Fibroblast of skin of right quadriceps (primary cell): ENCODE results near the gene PFKFB2.
A peak's percentile ranks its signal among the peaks of the same experiment; 100 is the strongest.

Experiments used
- DNase-seq: peaks from one replicate; pipeline ENCODE4 v3.0.0-alpha.2; 2013

Gene PFKFB2

GRCh38 chr1:207069858-207070506, 16.9 kb downstream of the PFKFB2 start:
- no peak for DNase-seq

GRCh38 chr1:207070811-207071210, 17.7 kb downstream of the PFKFB2 start:
- no peak for DNase-seq

DNA sequence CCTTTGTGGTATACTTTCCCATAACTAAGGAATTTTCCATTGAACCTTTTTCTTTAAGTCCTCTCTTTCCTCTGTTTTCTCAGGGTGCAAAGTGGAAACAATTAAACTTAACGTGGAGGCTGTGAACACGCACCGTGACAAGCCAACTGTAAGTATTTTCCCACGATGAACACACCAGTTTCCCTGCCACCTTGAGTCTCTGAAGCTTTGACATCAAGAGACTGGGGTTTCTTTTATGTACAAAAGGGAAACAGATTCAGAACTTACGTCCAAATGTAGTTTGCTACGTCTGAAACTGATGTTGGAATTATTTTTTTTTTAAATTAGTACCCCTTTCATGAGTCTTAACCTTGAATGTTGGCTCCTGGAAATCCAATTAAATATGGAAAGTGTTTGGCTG, 18.4 kb downstream of the PFKFB2 start:
- DNase-seq: no peak

- DNase-seq: no peak
These were observed 19.2 kb downstream of the PFKFB2 start for GRCh38 chr1:207072233-207072632.

- no peak for DNase-seq
These were observed 21.1 kb downstream of the PFKFB2 start for GRCh38 chr1:207073906-207074820.

DNA sequence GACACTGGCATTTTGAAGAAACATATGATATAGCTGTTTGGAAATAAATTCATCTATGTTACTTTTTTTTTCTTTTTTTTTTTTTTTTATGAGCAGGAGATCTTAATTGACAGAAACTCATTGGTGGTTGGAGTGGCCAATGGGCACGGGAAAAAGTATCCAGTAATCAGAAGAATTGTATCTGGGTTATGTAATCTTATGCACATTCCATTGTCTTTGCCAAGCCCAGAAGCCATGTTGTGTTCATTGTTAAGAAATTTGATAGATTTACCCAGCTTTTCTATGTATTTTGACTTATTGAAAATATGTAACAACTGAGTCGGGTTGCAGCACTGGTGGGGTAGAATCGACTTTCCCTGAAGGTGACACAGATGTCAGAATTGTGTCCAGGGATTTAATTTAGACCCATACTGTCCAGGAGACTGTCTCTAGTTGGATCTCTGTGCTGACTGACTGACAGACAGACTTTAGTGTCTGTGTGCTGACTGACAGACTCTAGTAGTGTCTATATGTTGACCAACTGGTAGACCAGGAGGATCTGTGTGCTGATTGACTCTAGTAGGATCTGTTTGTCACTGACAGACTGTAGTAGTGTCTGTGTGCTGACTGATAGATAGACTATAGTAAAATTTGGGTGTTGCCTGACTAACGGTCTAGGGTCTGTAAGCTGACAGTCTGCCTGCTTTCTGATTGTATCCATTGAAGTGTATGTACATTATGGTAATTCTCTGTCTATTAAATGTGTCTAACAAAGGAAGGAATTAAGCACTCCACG, 23.3 kb downstream of the PFKFB2 start:
- no peak for DNase-seq

- no peak for DNase-seq
These were observed 23.9 kb downstream of the PFKFB2 start for GRCh38 chr1:207077012-207077411.

DNA sequence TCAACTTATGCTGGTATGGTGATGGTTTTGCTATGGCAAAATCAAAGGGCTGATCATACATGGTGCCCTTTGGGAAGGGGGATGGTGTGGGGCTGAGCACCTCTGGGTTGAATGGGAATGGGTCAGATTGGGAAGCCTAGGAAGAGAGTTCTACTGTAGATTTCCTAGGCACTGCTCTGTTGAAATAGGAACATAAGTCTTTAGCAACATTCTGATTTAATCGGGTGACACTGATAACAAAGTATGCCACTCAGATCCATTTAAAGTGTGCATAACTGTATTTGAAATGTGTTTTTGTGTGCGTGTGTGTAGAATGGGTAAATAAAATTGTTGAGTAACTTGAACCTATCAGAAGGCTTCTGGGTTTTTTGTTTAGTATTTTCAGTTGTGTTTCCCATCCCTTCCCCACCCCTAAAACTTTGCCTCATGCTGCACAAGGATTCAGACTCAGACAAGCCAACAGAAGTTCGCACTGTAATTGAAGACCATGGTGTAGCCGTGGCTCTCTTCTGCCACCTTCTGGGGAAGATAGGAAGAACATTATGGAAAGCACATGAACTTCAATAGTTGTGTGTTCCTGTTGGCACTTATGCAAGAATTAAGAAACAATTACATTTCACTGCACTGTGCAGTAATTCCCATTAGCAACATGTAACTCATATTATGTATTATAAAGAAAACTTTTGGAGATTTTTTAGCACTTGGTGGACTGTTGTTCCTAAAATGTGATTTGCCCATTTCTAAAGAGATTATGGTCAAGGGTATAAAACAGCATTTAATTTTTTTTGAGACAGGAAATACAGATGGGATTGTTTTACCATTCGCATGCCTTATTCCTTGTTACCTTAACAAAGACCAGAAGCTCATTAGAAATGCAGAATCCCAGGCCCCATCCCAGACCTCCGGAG, 24.6 kb downstream of the PFKFB2 start:
- DNase-seq: peak; percentile 71

- no peak for DNase-seq
These were observed 25.6 kb downstream of the PFKFB2 start for GRCh38 chr1:207078578-207079132.

- no peak for DNase-seq
These were observed 26.7 kb downstream of the PFKFB2 start for GRCh38 chr1:207079706-207080241.

- no peak for DNase-seq
These were observed 28.0 kb downstream of the PFKFB2 start for GRCh38 chr1:207081088-207081487.

DNA sequence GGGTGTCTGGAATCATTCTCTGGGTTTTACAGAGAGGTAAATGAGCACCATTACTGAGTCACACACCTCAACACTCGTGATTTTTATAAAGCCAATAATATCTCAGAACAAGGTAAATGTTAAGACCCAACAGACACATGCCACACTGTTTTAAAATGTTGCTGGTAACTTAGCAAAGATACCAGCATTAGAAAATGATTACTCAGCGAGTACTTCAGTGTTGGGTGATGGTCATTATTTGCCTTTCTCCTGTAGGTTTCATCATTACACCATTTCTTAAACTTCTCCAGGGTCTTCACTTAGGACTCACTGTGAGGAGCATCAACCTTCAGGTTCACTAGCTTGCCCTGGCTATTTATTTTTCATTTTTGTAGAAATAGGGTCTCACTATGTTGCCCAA, 28.7 kb downstream of the PFKFB2 start:
- no peak for DNase-seq

DNA sequence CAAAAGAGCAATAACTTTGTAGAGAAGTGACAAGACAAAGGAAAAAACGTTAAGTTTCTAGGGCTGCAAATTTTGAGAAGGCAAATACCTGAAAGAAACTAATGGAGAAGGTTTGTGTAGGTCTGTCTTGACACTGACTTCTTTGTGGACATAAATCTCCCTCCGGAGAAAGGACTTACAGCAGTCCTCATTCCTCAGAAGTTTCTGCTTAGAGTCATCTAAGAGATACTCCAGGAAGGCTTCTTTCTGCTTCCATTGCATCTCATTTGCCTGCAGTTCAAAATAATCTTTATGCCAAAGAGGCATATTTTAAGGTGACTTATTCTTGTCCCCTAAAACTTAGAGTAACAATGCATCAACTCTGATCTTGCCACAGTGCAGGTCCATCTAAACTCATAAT, 31.2 kb downstream of the PFKFB2 start:
- no peak for DNase-seq

DNA sequence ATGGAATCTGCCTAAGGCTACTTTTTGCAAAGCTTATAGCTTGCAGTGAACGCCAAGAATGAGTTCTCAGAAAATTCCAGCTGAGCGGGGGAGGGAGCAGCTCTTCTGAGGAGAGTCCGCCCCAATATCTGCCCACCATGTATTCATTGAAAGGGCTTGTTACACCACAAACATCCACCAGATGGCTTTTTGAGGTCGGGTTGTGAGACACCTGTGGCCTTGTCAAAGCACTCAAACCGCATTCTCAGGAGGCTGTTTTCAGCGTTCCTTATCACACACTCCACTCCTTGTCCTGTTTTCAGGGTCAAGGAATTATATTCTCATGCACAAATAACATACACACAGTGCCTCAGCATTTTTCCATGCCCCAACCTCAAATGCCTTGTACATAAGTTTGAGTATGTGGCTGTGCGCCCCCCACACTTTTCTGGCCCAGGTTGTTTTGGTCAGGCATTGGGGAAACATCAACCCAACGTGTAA, 31.7 kb downstream of the PFKFB2 start:
- DNase-seq: peak; percentile 55

DNA sequence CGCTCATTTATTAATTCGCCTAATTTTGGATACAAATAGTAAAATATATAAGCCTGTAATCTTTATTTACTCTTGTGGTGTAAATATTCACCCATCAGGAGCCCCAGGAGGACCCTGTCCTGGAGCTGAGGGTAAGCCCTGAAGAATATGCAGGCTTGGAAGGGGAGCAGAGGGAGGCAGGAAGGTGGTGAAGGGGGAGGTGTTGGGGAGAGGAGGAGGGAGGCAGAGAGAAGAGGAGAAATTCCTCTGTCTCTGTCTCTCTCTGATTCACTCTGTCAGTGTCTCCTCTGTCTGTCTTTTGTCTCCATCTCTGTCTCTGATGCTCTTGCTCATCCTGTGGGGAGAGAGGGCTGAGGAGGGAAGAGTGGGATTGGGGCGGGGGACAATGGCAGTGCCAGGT, 32.8 kb downstream of the PFKFB2 start:
- no peak for DNase-seq

GRCh38 chr1:207088161-207088560, 35.1 kb downstream of the PFKFB2 start:
- no peak for DNase-seq

DNA sequence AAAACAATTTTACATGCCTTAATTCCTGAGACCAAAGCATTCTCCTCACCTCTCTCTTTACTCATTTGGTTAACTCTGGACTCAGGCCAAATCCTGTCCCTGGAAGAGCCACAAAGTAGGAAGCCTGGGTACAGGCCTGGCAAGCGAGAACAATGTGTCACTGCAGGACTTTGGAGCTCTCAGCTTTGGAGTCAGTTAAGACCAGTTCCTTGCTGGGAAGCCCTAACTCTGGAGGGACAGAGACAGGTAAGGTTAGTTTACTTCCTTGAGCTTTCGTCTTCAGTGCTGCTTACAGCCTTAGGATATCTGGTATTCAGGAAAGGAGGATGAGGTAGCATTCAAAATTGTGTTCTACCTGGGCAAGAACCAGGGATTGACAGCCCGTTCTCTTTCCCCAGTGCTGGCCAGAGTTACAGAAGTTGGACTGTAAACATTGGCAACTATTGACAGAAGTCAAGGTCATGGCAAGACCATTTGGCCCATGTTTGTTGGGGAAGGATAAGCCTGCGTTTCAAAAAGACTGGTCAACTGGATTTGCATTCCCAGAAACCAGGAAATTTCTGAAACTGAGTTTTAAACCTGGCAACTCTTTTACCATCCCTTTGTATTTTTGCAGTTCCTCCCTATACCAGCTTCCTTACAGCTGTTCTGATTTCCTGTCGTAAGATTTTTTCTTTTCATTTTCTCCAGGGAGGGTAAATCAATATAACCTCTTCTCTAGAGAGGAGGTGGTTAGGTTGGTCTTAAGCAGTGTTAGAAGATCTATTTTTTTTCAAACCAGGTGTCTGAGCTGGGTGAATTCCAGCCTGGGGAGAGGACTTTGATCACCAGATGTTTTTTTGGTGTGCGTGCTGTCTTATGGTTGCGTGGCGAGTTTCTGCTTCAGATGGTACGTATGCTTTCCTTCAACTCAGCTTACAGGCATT, 35.9 kb downstream of the PFKFB2 start, which contains the start of gene C4BPB:
TSS of gene C4BPB (plus strand) at position 160 of the 926 bp plus-strand sequence. CDS start at position 832, 672 bp downstream.
- DNase-seq: no peak

- no peak for DNase-seq
These were observed 36.7 kb downstream of the PFKFB2 start for GRCh38 chr1:207089627-207090355.

DNA sequence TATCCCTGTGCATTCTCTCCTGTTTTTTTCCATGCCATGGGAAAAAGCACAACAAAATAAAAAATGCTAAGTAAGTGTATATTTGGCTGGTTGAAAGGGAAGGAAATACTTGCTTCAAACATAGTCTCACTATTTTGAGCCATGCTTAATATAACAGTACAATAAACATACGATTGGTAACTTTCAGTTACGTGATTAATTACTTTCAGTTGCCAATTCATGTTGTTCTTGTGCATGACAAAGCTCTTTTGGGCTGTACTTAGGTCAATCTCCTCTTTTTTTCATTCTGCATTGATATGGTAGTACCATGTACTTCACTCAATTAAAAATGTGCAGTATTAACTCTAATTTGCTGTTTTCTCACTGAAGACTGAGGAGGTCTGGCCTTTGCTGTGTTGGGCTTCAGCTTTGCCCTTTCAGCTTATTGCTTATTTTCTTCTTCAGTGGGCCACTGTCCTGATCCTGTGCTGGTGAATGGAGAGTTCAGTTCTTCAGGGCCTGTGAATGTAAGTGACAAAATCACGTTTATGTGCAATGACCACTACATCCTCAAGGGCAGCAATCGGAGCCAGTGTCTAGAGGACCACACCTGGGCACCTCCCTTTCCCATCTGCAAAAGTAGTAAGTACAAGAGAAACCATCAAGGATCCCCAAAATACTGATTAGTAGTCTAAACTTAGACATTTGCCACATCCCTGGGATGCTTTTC, 38.3 kb downstream of the PFKFB2 start:
- DNase-seq: no peak
